ENCODE measurements around the gene KLHDC7B. TPM values are rescaled to one million over a fixed set of nuclear protein-coding genes. Genes with fewer than 3 reads are reported as not detected.
A peak's percentile ranks its signal among the peaks of the same experiment; 100 is the strongest.

Gene KLHDC7B
- total and polyA plus RNA-seq, 2 of the 13 experiments (the other 11 are each of a cell fraction or from before 2014, with no cell fraction given): 0.11 TPM; not detected in 1

DNA sequence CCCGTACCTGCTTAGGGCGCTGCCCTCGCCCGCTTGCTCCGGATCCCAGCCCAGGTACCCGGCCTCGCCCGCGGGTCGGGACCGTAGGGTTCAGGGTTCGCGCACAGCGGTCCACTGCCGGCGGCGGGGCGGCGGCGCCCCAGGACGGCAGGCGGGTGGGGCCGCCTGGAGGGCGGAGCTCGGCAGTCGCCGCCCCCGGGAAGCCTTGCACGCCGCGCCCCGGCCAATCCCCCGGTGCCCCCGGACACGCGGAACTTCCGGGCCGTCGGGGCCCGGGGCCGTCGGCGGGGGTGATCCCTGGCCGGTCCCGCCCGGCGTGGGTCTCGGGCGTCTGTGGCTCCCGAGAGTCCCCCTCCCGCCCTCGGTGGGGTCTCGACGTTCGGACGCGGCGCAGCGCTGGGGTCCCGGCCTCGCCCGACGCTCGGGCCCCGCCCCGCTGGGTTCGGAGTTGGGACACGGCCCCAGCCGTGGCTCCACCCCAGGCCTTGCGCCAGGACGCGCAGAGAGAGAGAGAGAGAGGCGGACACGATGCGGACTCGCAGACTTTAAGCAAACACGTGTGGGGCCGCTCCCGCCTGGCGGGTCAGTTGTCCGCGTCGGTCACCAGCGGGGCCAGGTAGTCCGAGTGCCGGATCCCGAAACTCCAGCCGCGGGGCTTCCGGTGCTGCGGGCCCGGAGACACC lies 15.7 kb upstream of the KLHDC7B start, which contains the start of gene TYMP (continued):
- TF ChIP-seq, protein P1, sequence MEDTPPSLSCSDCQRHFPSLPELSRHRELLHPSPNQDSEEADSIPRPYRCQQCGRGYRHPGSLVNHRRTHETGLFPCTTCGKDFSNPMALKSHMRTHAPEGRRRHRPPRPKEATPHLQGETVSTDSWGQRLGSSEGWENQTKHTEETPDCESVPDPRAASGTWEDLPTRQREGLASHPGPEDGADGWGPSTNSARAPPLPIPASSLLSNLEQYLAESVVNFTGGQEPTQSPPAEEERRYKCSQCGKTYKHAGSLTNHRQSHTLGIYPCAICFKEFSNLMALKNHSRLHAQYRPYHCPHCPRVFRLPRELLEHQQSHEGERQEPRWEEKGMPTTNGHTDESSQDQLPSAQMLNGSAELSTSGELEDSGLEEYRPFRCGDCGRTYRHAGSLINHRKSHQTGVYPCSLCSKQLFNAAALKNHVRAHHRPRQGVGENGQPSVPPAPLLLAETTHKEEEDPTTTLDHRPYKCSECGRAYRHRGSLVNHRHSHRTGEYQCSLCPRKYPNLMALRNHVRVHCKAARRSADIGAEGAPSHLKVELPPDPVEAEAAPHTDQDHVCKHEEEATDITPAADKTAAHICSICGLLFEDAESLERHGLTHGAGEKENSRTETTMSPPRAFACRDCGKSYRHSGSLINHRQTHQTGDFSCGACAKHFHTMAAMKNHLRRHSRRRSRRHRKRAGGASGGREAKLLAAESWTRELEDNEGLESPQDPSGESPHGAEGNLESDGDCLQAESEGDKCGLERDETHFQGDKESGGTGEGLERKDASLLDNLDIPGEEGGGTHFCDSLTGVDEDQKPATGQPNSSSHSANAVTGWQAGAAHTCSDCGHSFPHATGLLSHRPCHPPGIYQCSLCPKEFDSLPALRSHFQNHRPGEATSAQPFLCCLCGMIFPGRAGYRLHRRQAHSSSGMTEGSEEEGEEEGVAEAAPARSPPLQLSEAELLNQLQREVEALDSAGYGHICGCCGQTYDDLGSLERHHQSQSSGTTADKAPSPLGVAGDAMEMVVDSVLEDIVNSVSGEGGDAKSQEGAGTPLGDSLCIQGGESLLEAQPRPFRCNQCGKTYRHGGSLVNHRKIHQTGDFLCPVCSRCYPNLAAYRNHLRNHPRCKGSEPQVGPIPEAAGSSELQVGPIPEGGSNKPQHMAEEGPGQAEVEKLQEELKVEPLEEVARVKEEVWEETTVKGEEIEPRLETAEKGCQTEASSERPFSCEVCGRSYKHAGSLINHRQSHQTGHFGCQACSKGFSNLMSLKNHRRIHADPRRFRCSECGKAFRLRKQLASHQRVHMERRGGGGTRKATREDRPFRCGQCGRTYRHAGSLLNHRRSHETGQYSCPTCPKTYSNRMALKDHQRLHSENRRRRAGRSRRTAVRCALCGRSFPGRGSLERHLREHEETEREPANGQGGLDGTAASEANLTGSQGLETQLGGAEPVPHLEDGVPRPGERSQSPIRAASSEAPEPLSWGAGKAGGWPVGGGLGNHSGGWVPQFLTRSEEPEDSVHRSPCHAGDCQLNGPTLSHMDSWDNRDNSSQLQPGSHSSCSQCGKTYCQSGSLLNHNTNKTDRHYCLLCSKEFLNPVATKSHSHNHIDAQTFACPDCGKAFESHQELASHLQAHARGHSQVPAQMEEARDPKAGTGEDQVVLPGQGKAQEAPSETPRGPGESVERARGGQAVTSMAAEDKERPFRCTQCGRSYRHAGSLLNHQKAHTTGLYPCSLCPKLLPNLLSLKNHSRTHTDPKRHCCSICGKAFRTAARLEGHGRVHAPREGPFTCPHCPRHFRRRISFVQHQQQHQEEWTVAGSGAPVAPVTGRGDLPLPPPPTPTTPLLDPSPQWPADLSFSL (CRISPR knock-in tag; IDR thresholded peaks at IDR 0.05): no peak
- TF ChIP-seq MYC (CRISPR knock-in tag; IDR thresholded peaks at IDR 0.05; ENCODE audit: borderline replicate concordance) (peak; percentile 94), ZNF782 (CRISPR knock-in tag; IDR thresholded peaks at IDR 0.05; ENCODE audit: borderline replicate concordance) (peak; percentile 92), ZNF777 (CRISPR knock-in tag; IDR thresholded peaks at IDR 0.05) (peak; percentile 99), ERF (CRISPR knock-in tag; IDR thresholded peaks at IDR 0.05) (0 out of 2 replicates have a peak, but pooled peaks have one; percentile 34), SRF (IDR thresholded peaks at IDR 0.05; ENCODE audit: low read depth, low read length) (no peak), MAX (IDR thresholded peaks at IDR 0.05) (peak; percentile 91), ZNF337 (CRISPR knock-in tag; IDR thresholded peaks at IDR 0.05; ENCODE audit: borderline replicate concordance, low read depth) (no peak), FOXC1 (CRISPR knock-in tag; IDR thresholded peaks at IDR 0.05; ENCODE audit: borderline replicate concordance) (no peak), ZNF597 (CRISPR knock-in tag; IDR thresholded peaks at IDR 0.05) (no peak), TFE3 (CRISPR knock-in tag; IDR thresholded peaks at IDR 0.05) (0 out of 2 replicates have a peak, but pooled peaks have one; percentile 43)
- TF ChIP-seq, protein P2, sequence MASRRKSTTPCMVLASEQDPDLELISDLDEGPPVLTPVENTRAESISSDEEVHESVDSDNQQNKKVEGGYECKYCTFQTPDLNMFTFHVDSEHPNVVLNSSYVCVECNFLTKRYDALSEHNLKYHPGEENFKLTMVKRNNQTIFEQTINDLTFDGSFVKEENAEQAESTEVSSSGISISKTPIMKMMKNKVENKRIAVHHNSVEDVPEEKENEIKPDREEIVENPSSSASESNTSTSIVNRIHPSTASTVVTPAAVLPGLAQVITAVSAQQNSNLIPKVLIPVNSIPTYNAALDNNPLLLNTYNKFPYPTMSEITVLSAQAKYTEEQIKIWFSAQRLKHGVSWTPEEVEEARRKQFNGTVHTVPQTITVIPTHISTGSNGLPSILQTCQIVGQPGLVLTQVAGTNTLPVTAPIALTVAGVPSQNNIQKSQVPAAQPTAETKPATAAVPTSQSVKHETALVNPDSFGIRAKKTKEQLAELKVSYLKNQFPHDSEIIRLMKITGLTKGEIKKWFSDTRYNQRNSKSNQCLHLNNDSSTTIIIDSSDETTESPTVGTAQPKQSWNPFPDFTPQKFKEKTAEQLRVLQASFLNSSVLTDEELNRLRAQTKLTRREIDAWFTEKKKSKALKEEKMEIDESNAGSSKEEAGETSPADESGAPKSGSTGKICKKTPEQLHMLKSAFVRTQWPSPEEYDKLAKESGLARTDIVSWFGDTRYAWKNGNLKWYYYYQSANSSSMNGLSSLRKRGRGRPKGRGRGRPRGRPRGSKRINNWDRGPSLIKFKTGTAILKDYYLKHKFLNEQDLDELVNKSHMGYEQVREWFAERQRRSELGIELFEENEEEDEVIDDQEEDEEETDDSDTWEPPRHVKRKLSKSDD (CRISPR knock-in tag; IDR thresholded peaks at IDR 0.05; ENCODE audit: low read depth): peak; percentile 24
- TF ChIP-seq, protein P3, sequence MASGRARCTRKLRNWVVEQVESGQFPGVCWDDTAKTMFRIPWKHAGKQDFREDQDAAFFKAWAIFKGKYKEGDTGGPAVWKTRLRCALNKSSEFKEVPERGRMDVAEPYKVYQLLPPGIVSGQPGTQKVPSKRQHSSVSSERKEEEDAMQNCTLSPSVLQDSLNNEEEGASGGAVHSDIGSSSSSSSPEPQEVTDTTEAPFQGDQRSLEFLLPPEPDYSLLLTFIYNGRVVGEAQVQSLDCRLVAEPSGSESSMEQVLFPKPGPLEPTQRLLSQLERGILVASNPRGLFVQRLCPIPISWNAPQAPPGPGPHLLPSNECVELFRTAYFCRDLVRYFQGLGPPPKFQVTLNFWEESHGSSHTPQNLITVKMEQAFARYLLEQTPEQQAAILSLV (CRISPR knock-in tag; IDR thresholded peaks at IDR 0.05; ENCODE audit: borderline replicate concordance): no peak; the same call in 1 of the 2 replicates
